Upper lobe of left lung (tissue), 6 donors: ENCODE measurements around the gene RAD17. TPM values are rescaled to one million over a fixed set of nuclear protein-coding genes. Genes with fewer than 3 reads are reported as not detected.
"Not testable (repeated sequence)": the region's sequence is repeated elsewhere in the genome, so short reads cannot be mapped to it uniquely, and the experiment has no call there.

Experiments used
- ATAC-seq, 2 donors: fragments of 200-7000 bp; cut with Tn5 transposase; one replicate each; pipeline ENCODE4 v1.9.1; 2022; ENCODE audit warnings: mild to moderate bottlenecking in 2 of 2, moderate library complexity in 2 of 2; ENCODE audit not compliant: low FRiP score in 2 of 2
- DNase-seq, 2 donors: peaks; one replicate each; pipeline ENCODE4 v3.0.0-alpha.2; 2019 to 2020
- H3K27ac ChIP-seq, 4 donors: fragments of 200-600 bp; sonication (generic); one replicate each; pipeline ENCODE4 v1.5.1; 2016 to 2019
- H3K27me3 ChIP-seq, 4 donors: fragments of 200-600 bp; sonication (generic); one replicate each; pipeline ENCODE4 v1.5.1; 2017 to 2019
- H3K36me3 ChIP-seq, 4 donors: fragments of 200-600 bp; sonication (generic); one replicate each; pipeline ENCODE4 v1.5.1; 2016 to 2019
- H3K4me1 ChIP-seq, 4 donors: fragments of 200-600 bp; sonication (generic); one replicate each; pipeline ENCODE4 v1.5.1; 2018 to 2019
- H3K4me3 ChIP-seq, 4 donors: fragments of 200-600 bp; sonication (generic); one replicate each; pipeline ENCODE4 v1.5.1; 2017 to 2019; ENCODE audit warnings: mild to moderate bottlenecking in 2 of 4, moderate library complexity in 1 of 4
- H3K9me3 ChIP-seq, 4 donors: fragments of 200-600 bp; sonication (generic); one replicate each; pipeline ENCODE4 v1.5.1; 2018 to 2019
- EP300 ChIP-seq, 4 donors: sonication (generic); formaldehyde crosslinking; IDR thresholded peaks; one replicate each; pipeline ENCODE4 v1.5.1; 2017; ENCODE audit warnings: antibody characterized with exemption in 4 of 4, control low read depth in 2 of 4
- POLR2A ChIP-seq, 4 donors: fragments of 450-650 bp; IDR thresholded peaks; one replicate each; pipeline ENCODE4 v1.5.1; 2016 to 2017; ENCODE audit warnings: antibody characterized with exemption in 4 of 4, mild to moderate bottlenecking in 2 of 4
- POLR2AphosphoS5 ChIP-seq, 2 donors: sonication (generic); formaldehyde crosslinking; IDR thresholded peaks; one replicate each; pipeline ENCODE4 v1.5.1; 2017; ENCODE audit warnings: antibody characterized with exemption in 2 of 2
- WGBS, 2 donors: methylation state at CpG; one replicate each; pipeline ENCODE4 v1.1.5; 2017 to 2018; 5-methylcytosine and 5-hydroxymethylcytosine counted together
- total RNA-seq, 6 donors: library from RNA; depleted of rRNA in 4 of 6; stranded (reverse); fragments of >200 nt in 4 of 6; gene quantifications; one replicate each; pipeline versions ENCODE4 v1.1.0 to v1.2.1, GENCODE V29; 2016 to 2021
- TF ChIP-seq, protein P1 (sequence below), 6 experiments: fragments of 450-650 bp in 4 of 6; fragments of 200-600 bp in 2 of 6; sonication (generic) in 2 of 6; IDR thresholded peaks; one replicate each; pipeline ENCODE4 v1.5.1; 2016 to 2019; ENCODE audit warnings: antibody characterized with exemption in 6 of 6
- donor health status: DM: no; HTN: no; CAD: no; lungs with moderate emphysema.
- donor health status: DM: no; HTN: yes; CAD: no; lungs with severe emphysema.

RAD17 gene
- total RNA-seq, 6 donors from 2014 or later, result 15.2 to 27.2 (median 17.9) TPM

DNA sequence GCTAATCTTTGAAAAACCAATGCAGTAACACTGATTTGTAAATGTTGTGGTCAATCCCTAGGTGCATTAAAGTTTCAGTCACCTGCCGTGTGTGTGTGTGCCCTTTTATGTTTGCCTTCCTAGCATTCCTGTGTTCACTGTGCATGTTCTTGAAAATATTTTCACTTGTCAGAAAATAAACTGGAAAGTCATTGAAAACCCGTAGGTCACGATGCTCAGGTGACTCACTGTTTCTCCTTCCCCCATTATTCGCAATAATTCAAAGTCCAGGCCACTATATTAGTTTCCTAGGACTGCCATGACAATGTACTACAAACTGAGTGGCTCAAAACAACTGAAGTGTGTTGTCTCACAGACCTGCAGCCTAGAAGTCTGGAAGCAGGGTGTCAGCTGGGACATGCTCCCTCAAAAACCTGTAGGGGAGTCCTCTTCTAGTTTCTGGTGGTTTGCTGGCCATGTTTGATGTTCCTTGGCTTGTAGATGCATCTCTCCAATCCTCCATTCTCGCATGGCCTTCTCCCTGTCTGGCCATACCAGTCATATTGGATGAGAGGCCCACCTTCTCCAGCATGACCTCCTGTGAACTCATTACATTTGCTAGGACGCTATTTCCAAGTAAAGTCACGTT lies 74.6 kb downstream of the RAD17 start:
- WGBS, 2 donors, result 79 to 84% methylated on average over 7 of the region's 7 CpGs
- Histone ChIP-seq H3K4me3 (no peak overlapping the region), H3K36me3 (peaks cover 0 to 14% (median 7%) of the 10 kb centered on the region in 4 donors), H3K27ac (peak overlapping the region; percentile 18 to 68 (median 46)), H3K4me1 (peaks cover 0 to 3% (median 0%) of the 10 kb centered on the region in 4 donors), H3K27me3 (no peaks in the 10 kb centered on the region), H3K9me3 (no peaks in the 10 kb centered on the region)
- ATAC-seq, result peak in 1 of 2 donors; percentile 77
- TF ChIP-seq EP300 (IDR thresholded peaks at IDR 0.05) (no peak), POLR2A (IDR thresholded peaks at IDR 0.05) (no peak), POLR2AphosphoS5 (IDR thresholded peaks at IDR 0.05) (no peak)
- TF ChIP-seq, protein P1, sequence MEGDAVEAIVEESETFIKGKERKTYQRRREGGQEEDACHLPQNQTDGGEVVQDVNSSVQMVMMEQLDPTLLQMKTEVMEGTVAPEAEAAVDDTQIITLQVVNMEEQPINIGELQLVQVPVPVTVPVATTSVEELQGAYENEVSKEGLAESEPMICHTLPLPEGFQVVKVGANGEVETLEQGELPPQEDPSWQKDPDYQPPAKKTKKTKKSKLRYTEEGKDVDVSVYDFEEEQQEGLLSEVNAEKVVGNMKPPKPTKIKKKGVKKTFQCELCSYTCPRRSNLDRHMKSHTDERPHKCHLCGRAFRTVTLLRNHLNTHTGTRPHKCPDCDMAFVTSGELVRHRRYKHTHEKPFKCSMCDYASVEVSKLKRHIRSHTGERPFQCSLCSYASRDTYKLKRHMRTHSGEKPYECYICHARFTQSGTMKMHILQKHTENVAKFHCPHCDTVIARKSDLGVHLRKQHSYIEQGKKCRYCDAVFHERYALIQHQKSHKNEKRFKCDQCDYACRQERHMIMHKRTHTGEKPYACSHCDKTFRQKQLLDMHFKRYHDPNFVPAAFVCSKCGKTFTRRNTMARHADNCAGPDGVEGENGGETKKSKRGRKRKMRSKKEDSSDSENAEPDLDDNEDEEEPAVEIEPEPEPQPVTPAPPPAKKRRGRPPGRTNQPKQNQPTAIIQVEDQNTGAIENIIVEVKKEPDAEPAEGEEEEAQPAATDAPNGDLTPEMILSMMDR (IDR thresholded peaks at IDR 0.05), result no peak
- peak in 1 of 2 donors; percentile 34 for DNase-seq

DNA sequence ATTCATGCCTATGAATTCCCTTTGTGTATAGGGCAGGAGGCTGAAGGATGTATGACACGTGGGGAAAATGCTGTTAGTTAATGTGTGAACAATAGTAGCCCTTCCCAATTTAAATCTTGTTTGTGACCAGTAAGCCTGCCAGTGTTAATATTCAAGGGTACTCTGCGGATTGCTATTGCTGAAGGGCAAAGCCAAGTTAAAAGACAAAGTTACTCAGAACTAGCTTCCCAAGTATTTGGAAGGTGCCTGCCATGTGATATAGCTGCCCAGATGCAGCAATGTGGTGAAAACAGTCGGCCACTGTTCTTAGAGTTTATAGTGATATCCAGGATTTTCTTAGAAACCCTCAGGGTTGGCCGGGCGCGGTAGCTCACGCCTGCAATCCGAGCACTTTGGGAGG lies 79.9 kb downstream of the RAD17 start:
- DNase-seq (no peak), ATAC-seq (no peak)
- no peaks in the 10 kb centered on the region for H3K9me3 ChIP-seq
- no peaks in the 10 kb centered on the region for H3K36me3 ChIP-seq
- no peak overlapping the region for H3K4me3 ChIP-seq
- H3K27ac ChIP-seq, result no peak overlapping the region
- WGBS, 2 donors, result 93% methylated on average over 8 of the region's 8 CpGs
- peaks cover 0 to 5% (median 3%) of the 10 kb centered on the region in 4 donors for H3K4me1 ChIP-seq
- no peaks in the 10 kb centered on the region for H3K27me3 ChIP-seq
- TF ChIP-seq EP300 (IDR thresholded peaks at IDR 0.05), result no peak
- no peak for TF ChIP-seq POLR2A (IDR thresholded peaks at IDR 0.05)
- TF ChIP-seq, protein P1 (IDR thresholded peaks at IDR 0.05), result no peak
- no peak for TF ChIP-seq POLR2AphosphoS5 (IDR thresholded peaks at IDR 0.05)

DNA sequence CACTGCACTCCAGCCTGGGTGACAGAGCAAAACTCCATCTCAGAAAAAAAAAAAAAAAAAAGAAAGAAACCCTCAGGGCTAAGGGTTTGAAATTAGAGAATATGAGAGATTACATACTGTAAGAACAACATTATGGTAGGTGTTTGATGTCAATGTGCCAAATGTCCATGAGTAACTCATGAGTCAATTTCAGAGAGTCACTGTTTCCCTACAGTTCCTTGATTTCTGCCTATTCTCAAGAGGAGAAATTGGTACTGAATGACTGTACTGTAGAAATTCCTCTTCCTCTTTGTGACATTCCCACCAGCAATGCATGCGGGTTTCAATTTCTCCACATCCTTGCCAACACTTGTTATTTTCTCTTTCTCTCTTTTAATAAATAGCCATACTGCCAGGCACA lies 80.5 kb downstream of the RAD17 start:
- Histone ChIP-seq H3K4me1 (peaks cover 0 to 8% (median 6%) of the 10 kb centered on the region in 4 donors), H3K36me3 (no peaks in the 10 kb centered on the region), H3K9me3 (no peaks in the 10 kb centered on the region), H3K27me3 (no peaks in the 10 kb centered on the region), H3K4me3 (no peak overlapping the region), H3K27ac (no peak overlapping the region)
- whole genome bisulfite sequencing, 2 donors, result 84 to 90% methylated on average over 1 of the region's 1 CpG
- TF ChIP-seq POLR2A (IDR thresholded peaks at IDR 0.05) (no peak), POLR2AphosphoS5 (IDR thresholded peaks at IDR 0.05) (no peak), EP300 (IDR thresholded peaks at IDR 0.05) (no peak)
- TF ChIP-seq, protein P1 (IDR thresholded peaks at IDR 0.05), result no peak
- ATAC-seq (no peak), DNase-seq (no peak)

DNA sequence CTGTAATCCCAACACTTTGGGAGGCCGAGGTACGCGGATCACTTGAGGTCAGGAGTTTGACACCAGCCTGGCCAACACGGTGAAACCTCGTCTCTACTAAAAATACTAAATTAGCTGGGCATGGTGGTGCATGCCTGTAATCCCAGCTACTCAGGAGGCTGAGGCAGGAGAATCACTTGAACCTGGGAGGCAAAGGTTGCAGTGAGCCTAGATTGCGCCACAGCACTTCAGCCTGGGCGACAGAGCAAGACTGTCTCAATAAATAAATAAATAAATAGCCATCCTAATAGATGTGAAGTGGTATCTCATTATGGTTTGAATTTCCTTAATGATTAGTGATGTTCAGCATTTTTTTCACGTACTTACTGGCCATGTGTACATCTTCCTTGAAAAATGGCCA lies 80.9 kb downstream of the RAD17 start:
- not testable (repeated sequence) for H3K9me3 ChIP-seq, ATAC-seq, H3K36me3 ChIP-seq, H3K27me3 ChIP-seq, DNase-seq, H3K4me3 ChIP-seq, H3K4me1 ChIP-seq, H3K27ac ChIP-seq
- 90 to 94% methylated on average over 8 of the region's 8 CpGs for WGBS, 2 donors

DNA sequence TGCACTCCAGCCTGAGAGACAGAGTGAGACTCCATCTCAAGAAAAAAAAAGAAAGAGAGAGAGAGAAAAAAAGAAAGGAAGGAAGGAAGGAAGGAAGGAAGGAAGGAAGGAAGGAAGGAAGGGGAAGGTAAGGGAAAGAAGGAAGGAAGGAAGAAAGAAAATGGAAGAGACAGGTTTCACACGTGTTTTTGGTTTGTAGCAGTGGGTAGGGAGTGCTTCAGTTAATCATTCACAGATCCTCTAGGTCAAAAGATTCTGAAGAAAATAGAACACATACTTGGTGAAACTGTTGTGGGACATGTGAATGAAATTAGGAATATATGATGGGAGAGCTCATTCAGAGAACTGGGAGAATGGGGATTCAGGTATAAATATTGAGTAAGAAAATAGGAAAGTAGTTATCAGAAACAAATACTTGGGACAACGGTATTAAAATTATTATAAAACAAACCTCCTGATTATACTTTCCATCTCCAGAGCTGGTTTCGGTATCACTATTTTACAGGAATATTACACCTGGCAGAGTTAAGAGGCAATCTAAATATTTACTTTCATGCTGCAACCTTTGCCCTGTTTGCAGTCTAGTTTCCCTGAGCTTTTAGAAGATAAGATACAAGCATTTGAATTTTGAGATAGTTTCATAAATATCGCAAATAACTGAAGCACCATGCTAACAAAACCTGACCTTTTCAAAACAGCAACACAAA lies 82.5 kb downstream of the RAD17 start:
- no peaks in the 10 kb centered on the region for H3K36me3 ChIP-seq
- H3K4me1 ChIP-seq, result peaks cover 0 to 8% (median 6%) of the 10 kb centered on the region in 4 donors
- H3K4me3 ChIP-seq, result no peak overlapping the region
- ATAC-seq (no peak), DNase-seq (no peak)
- WGBS, 2 donors, result 31 to 35% methylated on average over 4 of the region's 4 CpGs
- no peaks in the 10 kb centered on the region for H3K9me3 ChIP-seq
- no peak for TF ChIP-seq POLR2A (IDR thresholded peaks at IDR 0.05)
- TF ChIP-seq EP300 (IDR thresholded peaks at IDR 0.05), result no peak
- TF ChIP-seq, protein P1 (IDR thresholded peaks at IDR 0.05), result no peak
- TF ChIP-seq POLR2AphosphoS5 (IDR thresholded peaks at IDR 0.05), result no peak
- peak overlapping the region; percentile 40 to 57 (median 44) for H3K27ac ChIP-seq
- no peaks in the 10 kb centered on the region for H3K27me3 ChIP-seq

DNA sequence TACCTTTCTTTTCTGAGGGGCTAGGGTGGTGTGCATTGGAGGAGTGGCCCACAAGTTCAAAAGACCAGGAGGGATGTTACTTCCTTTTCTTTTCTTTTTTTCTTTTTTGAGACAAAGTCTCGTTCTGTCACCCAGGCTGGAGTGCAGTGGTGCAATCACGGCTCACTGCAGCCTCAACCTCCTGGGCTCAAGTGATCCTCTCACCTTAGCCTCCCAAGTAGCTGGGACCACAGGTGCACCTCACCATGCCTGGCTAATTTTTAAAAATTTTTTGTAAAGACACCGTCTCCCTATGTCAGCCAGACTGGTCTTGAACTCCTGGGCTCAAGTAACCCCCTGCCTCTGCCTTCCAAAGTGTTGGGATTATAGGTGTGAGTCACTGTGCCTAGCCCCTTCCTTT lies 83.9 kb downstream of the RAD17 start:
- not testable (repeated sequence) for H3K9me3 ChIP-seq, H3K27ac ChIP-seq, ATAC-seq, H3K36me3 ChIP-seq, H3K4me1 ChIP-seq, H3K27me3 ChIP-seq, DNase-seq, H3K4me3 ChIP-seq
- WGBS, 2 donors, result 76 to 82% methylated on average over 3 of the region's 3 CpGs
